ENCODE results near the gene PHTF2. TPM values are rescaled to one million over a fixed set of nuclear protein-coding genes. Genes with fewer than 3 reads are reported as not detected.

Gene PHTF2
- polyA plus RNA-seq, 1 donor (not counting 4 experiments of a cell fraction or from before 2014, with no cell fraction given) = 24.1 TPM

- DNase-seq (ENCODE audit: low read depth, low spot score) = no peak
- no peaks in the 10 kb centered on the region for H4K20me1 ChIP-seq (ENCODE audit: control insufficient read depth, extremely low read depth, insufficient read depth, low read length)
- no peak overlapping the region for H3K4me2 ChIP-seq (ENCODE audit: control insufficient read depth, extremely low read depth, insufficient read depth, low read depth, low read length)
- H3K27ac ChIP-seq (ENCODE audit: control insufficient read depth, insufficient read depth, low read length) = no peak overlapping the region
- H3K9me1 ChIP-seq (ENCODE audit: control insufficient read depth, extremely low read depth, insufficient read depth, low read length) = no peaks in the 10 kb centered on the region
- H3K36me3 ChIP-seq (ENCODE audit: control insufficient read depth in 2 of 2, extremely low read depth in 1 of 2, insufficient read depth in 2 of 2, low read length in 2 of 2) = no peaks in the 10 kb centered on the region
- no peaks in the 10 kb centered on the region for H3K9me3 ChIP-seq (ENCODE audit: control insufficient read depth, low read depth, low read length)
- no peaks in the 10 kb centered on the region for H3K4me1 ChIP-seq (ENCODE audit: control insufficient read depth, extremely low read depth, insufficient read depth, low read length)
- FAIRE-seq = no peak
- peaks cover 7% of the 10 kb centered on the region for H3K79me2 ChIP-seq (ENCODE audit: control insufficient read depth, insufficient read depth, low read length)
- TF ChIP-seq CTCF (optimal IDR thresholded peaks at IDR 0.05 in 1 of 3, IDR thresholded peaks at IDR 0.05 in 1 of 3, conservative IDR thresholded peaks at IDR 0.05 in 1 of 3; ENCODE audit: extremely low read depth in 1 of 3, insufficient read depth in 2 of 3, low read length in 3 of 3) = no peak
- TF ChIP-seq EZH2 (IDR thresholded peaks at IDR 0.05; ENCODE audit: low read length) = no peak
- H3K4me3 ChIP-seq (ENCODE audit: control insufficient read depth in 2 of 3, extremely low read depth in 1 of 3, insufficient read depth in 2 of 3, low read depth in 1 of 3, low read length in 3 of 3) = no peak overlapping the region
- dilution Hi-C loops (cut with MboI; ENCODE audit: extremely low pct_ligation_motif_present, low sequenced_read_pairs) = no loop called here
- H3K9ac ChIP-seq (ENCODE audit: control insufficient read depth, extremely low read depth, insufficient read depth, low read length) = no peak overlapping the region
- H3K27me3 ChIP-seq (ENCODE audit: control insufficient read depth, extremely low read depth, insufficient read depth, low read length) = no peaks in the 10 kb centered on the region
- H2AFZ ChIP-seq (ENCODE audit: control insufficient read depth, low read length) = no peak overlapping the region
These were observed 45.4 kb upstream of the PHTF2 start for GRCh38 chr7:77753173-77753572.

GRCh38 chr7:77757589-77757988 lies 41.0 kb upstream of the PHTF2 start:
- no peaks in the 10 kb centered on the region for H3K27me3 ChIP-seq (ENCODE audit: control insufficient read depth, extremely low read depth, insufficient read depth, low read length)
- H3K79me2 ChIP-seq (ENCODE audit: control insufficient read depth, insufficient read depth, low read length) = peaks cover 11% of the 10 kb centered on the region
- H3K4me3 ChIP-seq (ENCODE audit: control insufficient read depth in 2 of 3, extremely low read depth in 1 of 3, insufficient read depth in 2 of 3, low read depth in 1 of 3, low read length in 3 of 3) = no peak overlapping the region
- H3K4me2 ChIP-seq (ENCODE audit: control insufficient read depth, extremely low read depth, insufficient read depth, low read depth, low read length) = no peak overlapping the region
- no peak overlapping the region for H3K9ac ChIP-seq (ENCODE audit: control insufficient read depth, extremely low read depth, insufficient read depth, low read length)
- TF ChIP-seq CTCF (optimal IDR thresholded peaks at IDR 0.05 in 1 of 3, IDR thresholded peaks at IDR 0.05 in 1 of 3, conservative IDR thresholded peaks at IDR 0.05 in 1 of 3; ENCODE audit: extremely low read depth in 1 of 3, insufficient read depth in 2 of 3, low read length in 3 of 3) (no peak), EZH2 (IDR thresholded peaks at IDR 0.05; ENCODE audit: low read length) (no peak)
- no peaks in the 10 kb centered on the region for H4K20me1 ChIP-seq (ENCODE audit: control insufficient read depth, extremely low read depth, insufficient read depth, low read length)
- no peak overlapping the region for H2AFZ ChIP-seq (ENCODE audit: control insufficient read depth, low read length)
- no peak overlapping the region for H3K27ac ChIP-seq (ENCODE audit: control insufficient read depth, insufficient read depth, low read length)
- FAIRE-seq (no peak), DNase-seq (ENCODE audit: low read depth, low spot score) (no peak)
- no peaks in the 10 kb centered on the region for H3K36me3 ChIP-seq (ENCODE audit: control insufficient read depth in 2 of 2, extremely low read depth in 1 of 2, insufficient read depth in 2 of 2, low read length in 2 of 2)
- H3K9me1 ChIP-seq (ENCODE audit: control insufficient read depth, extremely low read depth, insufficient read depth, low read length) = no peaks in the 10 kb centered on the region
- H3K4me1 ChIP-seq (ENCODE audit: control insufficient read depth, extremely low read depth, insufficient read depth, low read length) = no peaks in the 10 kb centered on the region
- no peaks in the 10 kb centered on the region for H3K9me3 ChIP-seq (ENCODE audit: control insufficient read depth, low read depth, low read length)
- dilution Hi-C loops (cut with MboI; ENCODE audit: extremely low pct_ligation_motif_present, low sequenced_read_pairs) = no loop called here
